Activated T-cell treated with anti-CD3 and anti-CD28 coated beads for 24 hours (primary cell): Measurements from ENCODE around the gene TIGD3.

Experiments
- DNase-seq: peaks from one replicate; pipeline ENCODE4 v3.0.0-alpha.2; 2020; ENCODE audit warnings: low read depth

Gene TIGD3

DNA sequence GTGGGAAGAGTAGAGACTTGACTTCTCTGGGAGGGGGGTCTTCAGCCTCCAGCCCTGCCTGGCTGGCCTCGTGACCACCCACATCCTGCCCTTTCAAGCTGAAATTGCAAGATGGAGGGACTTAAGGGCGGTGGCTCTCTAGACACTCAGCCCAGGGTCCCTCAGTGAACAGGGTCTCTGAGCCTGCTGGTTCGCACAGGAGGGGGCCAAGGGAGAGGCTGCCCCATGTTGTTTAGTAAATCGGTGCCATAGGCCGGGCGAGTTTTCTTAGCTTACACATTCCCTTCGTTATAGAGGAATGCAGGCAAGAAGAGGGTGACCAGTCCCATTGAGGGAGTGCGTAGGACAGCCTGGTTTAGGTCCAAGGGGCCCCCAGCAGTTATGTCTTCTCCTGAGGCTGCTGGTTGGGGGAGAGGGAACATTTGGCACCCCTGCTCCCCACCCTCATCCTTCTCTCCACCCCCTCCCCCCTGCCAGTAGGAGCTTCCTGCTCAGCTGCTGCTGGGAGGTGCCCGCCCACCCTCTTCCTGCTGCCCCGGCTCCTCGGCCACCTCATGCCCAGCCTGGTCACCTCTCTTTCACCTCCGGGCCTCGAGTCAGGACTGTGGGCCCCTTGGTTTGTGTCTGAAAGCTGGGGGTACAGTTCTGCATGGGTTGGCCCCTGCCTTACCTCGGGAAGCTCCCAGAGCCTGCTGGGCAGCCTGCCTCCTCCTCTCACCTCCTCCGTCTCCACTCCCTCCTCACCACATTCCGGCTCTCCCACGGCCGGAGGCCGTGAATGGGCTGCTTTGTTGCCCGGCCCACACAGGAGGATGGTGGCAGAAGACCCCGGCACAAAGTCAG is 35.8 kb downstream of the TIGD3 start:
- no peak for DNase-seq

DNA sequence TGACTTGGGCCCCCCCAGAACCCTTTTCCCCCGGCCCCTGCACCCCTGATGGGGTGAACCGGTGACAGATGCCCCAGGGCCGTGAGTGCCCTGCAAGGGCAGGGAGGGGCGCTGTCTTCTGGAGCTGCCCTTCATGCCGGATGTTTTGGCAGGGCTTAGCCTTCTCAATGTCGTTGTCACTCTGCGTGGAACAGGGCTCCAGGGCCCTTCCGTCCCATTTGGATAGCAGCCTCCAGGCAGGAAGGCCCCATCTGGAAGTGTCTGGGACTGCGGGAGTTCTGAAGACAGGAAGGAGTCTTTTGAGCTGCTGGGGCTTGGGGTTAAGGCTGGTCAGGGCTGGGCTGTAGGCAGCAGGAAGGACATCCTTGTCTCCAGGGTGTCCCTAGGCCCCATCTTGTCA is 36.4 kb downstream of the TIGD3 start:
- DNase-seq, result no peak

DNA sequence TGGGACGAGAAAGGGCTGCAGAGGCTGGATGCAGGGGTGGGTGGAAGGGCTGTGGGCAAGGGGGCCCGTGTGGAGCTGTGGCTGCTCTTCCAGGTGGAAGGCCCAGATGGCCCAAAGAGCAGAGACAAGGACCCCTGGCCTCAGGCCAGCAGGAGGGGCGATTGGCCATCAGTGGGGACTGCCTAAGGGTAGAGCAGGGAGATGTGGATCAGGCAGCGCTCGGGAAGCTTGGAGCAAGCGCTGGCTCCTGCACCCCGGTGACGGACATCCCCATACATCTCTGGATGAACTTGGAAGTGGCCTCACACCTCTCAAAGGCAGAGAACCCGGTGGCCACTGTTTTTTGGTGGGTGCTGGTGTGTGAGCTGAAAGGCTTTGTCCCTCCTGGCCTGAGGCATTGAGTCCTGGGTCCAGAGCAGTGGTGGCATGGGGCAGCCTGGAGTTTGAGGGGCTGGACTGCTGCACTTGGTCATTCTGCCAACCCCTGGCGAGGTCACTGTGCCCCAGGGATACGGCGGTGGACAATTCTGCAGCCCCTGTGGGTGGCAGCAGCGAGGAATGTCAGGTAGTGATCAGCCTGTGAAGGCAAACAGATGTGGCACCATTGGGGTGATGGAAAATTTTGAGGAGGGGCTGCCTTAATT is 37.8 kb downstream of the TIGD3 start:
- no peak for DNase-seq

DNA sequence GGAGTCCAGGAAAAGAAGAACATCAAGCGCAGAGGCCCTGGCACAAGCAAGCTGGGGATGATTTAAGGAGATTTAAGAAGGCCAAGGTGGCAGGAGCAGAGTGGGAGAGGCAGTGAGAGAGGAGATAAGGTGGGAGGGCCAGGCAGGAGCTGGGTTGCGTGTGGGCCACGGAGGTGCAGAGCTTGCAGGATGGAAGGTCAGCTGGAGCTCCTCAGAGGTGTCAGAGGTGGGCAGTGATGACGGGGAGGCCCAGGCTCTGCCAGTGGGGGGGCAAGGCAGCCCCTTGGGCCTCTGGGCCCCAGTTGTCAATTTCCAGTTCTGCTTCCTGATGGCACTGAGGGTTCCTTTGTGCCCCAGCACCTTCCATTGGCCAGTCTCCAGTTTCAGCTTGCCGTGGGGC is 38.3 kb downstream of the TIGD3 start:
- no peak for DNase-seq

GRCh38 chr11:65393513-65394079 is 39.0 kb downstream of the TIGD3 start:
- DNase-seq, result no peak

DNA sequence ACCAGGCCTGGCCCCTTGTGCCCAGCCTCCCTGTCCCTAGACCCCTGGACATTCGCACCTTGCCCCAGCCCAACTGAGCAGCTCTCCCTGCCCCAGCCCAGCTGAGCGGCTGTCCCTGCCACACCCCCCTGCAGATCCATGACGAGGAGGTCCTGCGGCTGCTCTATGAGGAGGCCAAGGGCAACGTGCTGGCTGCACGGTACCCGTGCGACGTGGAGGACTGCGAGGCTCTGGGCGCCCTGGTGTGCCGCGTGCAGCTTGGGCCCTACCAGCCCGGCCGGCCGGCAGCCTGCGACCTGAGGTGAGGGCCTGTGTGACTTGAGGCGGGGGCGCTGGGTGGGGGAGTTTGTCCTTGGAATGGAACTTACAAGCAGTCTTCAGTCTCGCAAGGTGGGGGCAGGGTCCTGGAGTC is 39.6 kb downstream of the TIGD3 start:
- DNase-seq, result no peak

DNA sequence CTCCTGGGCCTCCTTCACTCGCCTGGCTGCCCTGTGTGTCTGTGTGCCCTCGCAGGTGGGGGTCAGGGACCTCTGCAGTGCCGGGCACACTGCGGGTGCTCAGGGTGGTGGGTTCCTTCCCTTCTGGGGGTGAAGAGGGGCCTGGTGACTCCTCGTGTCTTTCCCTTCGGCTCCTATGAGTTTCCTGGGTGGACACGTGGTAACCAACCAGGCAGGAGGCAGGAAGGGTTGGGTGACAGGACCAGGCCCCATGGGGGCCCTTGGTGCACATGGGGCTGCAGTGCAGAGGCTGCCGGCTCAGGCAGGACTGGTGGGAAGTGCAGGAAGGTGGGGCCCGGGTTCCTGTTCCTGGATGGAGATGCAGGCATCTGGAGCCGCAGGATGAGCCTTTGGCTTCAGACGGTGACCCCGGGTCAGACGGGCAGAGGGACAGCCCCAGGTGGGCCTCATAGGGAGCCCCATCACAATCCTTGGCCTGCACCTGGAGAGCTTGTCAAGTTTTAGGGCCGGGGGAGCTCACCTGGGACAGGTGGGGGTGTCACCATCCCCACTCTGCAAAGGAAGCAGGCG is 41.5 kb downstream of the TIGD3 start:
- no peak for DNase-seq

GRCh38 chr11:65396769-65397745 is 42.5 kb downstream of the TIGD3 start:
- no peak for DNase-seq

GRCh38 chr11:65398362-65398910 is 43.9 kb downstream of the TIGD3 start:
- DNase-seq, result no peak

DNA sequence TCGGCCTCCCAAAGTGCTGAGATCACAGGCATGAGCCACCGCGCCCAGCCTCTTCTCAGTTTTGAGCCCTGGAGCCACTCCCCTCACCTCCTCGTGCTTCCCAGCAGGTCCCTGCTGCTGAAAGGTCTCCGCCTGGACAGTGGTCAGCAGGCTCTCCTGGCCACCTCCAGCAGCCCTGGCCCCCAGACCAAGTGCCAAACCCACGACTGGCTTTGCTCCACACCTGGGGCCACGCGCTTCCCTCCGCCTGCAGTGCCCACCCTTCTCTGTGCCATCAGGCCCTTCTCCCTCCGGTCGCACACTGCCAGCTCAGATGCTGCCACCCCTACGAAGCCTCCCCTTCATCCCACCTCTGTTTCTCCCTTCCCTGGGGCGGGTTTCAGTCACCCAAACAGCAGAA is 44.7 kb downstream of the TIGD3 start:
- no peak for DNase-seq

DNA sequence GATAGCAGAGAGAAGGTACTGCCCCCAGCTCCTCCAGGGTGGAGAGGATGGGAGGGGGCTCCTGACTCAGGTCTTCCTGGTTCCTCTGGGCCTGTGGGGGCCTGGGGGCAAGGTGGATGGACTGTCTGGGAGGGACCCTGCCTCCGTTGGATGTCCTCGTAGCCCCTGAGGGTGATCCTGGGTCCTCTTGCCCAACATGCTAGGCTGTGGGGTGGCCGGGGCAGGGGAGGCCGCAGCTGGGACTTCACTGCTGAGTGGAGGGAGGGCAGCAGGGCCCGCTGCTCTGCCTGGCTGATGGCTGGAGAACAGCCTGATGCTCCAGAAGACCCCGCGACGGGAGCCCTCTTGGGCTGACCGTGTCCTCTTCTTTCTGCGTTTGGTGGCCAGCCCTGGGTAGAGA is 45.3 kb downstream of the TIGD3 start:
- no peak for DNase-seq

GRCh38 chr11:65400307-65401072 is 45.9 kb downstream of the TIGD3 start:
- DNase-seq, result no peak

- DNase-seq, result no peak
Measured at GRCh38 chr11:65401073-65401802, 46.7 kb downstream of the TIGD3 start.

DNA sequence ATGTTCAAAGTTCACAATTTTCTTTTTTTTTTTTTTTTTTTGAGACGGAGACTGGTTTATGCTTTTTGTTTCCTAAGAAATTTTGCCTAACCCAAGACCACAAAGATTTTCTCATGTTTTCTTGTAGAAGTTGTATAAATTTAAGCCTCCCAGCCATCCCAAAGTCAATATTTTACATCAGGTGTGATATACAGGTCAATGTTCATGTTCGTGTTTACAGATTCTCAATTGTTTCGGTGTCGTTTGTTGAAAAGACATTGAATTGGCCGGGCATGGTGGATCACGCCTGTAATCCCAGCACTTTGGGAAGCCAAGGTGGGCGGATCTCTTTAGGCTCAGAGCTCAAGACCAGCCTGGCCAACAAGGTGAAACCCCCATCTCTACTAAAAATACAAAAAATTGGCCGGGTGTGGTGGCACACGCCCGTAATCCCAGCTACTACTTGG is 47.3 kb downstream of the TIGD3 start:
- no peak for DNase-seq

GRCh38 chr11:65402790-65403189 is 48.2 kb downstream of the TIGD3 start:
- no peak for DNase-seq

GRCh38 chr11:65403607-65404121 is 49.1 kb downstream of the TIGD3 start:
- DNase-seq, result no peak

GRCh38 chr11:65404210-65404609 is 49.7 kb downstream of the TIGD3 start:
- DNase-seq, result no peak

GRCh38 chr11:65404638-65405339 is 50.2 kb downstream of the TIGD3 start:
- no peak for DNase-seq
